OCI-LY3 (cell line): ENCODE results near the gene INPP5A.
"Not testable (repeated sequence)": the region's sequence is repeated elsewhere in the genome, so short reads cannot be mapped to it uniquely, and the experiment has no call there.

Source experiments
- CTCF ChIP-seq: fragments of 200-600, 300-600 bp; sonication (generic); IDR thresholded peaks from 2 replicates; pipeline ENCODE4 v1.5.1; 2014; ENCODE audit warnings: antibody characterized with exemption, low read length, low read depth
- EZH2phosphoT487 ChIP-seq: fragments of 200-600 bp; shearing (Covaris generic); IDR thresholded peaks from 2 replicates; pipeline ENCODE4 v1.6.1; 2018; ENCODE audit warnings: antibody characterized with exemption, mixed run types, low read depth

GRCh38 chr10:132704815-132705064, 167.2 kb downstream of the INPP5A start:
- not testable (repeated sequence) for TF ChIP-seq CTCF, EZH2phosphoT487
